ENCODE data around the gene ZNG1F. TPM values are rescaled to one million over a fixed set of nuclear protein-coding genes. Genes with fewer than 3 reads are reported as not detected.
A peak's percentile ranks its signal among the peaks of the same experiment; 100 is the strongest.
"Not testable (repeated sequence)": the region's sequence is repeated elsewhere in the genome, so short reads cannot be mapped to it uniquely, and the experiment has no call there.

Gene ZNG1F
- total and polyA plus RNA-seq, 5 donors: 2.0 to 7.8 (median 2.1) TPM

GRCh38 chr9:41100508-41100907 is 88.6 kb downstream of the ZNG1F start:
- intact Hi-C loops (cut with DNase I); H3K4me3 ChIP-seq (ENCODE audit: low read length); H3K9me3 ChIP-seq (ENCODE audit: control insufficient read depth, low read length); H3K4me1 ChIP-seq (ENCODE audit: control insufficient read depth, insufficient read depth, low read length); H3K27me3 ChIP-seq (ENCODE audit: control insufficient read depth, insufficient read depth); ATAC-seq; H3K27ac ChIP-seq (ENCODE audit: low read length); DNase-seq: not testable (repeated sequence)
- WGBS: 60% methylated on average over 4 of the region's 7 CpGs

DNA sequence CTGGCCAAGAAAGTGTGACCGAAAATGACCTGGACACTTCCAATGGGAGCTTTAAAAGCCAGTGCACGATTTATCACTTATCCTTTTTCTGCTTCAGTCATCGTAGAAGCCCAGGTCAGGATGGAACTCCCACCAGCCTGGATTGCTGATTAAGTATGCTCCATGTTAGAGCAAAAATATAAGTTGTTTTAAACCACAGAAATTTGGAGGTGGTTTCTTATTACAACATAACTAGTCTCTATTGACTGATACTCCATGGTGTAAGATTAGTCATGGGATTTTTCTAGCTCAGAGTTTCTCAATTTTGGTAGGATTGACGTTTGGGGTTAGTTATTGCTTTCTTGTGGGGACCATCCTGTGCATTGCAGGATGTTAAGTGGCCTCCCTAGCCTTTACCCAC is 90.4 kb downstream of the ZNG1F start:
- DNase-seq; H3K4me1 ChIP-seq (ENCODE audit: control insufficient read depth, insufficient read depth, low read length); H3K27me3 ChIP-seq (ENCODE audit: control insufficient read depth, insufficient read depth); H3K9me3 ChIP-seq (ENCODE audit: control insufficient read depth, low read length); intact Hi-C loops (cut with DNase I); H3K27ac ChIP-seq (ENCODE audit: low read length); H3K4me3 ChIP-seq (ENCODE audit: low read length); ATAC-seq: not testable (repeated sequence)
- 57% methylated on average over 4 of the region's 4 CpGs for WGBS

DNA sequence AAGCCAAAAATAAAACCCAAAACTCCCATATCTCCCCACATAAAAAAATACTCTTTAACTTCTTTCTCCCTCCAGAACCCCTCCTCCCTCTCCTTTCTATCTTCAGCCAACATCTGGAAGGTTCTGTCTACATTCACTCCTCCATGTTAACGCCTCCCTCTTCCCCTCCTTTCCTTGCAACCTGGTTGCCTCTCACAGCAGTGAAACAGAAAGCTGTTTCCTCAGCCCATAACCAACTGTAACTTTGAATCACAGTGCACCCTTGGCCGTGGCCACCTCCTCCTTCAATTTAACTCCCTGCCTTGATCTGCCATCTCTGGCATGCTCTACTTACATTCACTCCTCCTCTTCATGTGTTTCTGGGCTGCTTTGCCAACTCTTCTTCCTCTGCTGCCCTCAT is 94.1 kb downstream of the ZNG1F start:
- peak in 2 of 3 donors; percentile 16 to 58 for DNase-seq
- 37% methylated on average over 1 of the region's 2 CpGs for WGBS

GRCh38 chr9:41094010-41094773 is 94.9 kb downstream of the ZNG1F start:
- WGBS: 43% methylated on average over 4 of the region's 9 CpGs
- H3K4me3 ChIP-seq (ENCODE audit: low read length); DNase-seq; intact Hi-C loops (cut with DNase I); H3K4me1 ChIP-seq (ENCODE audit: control insufficient read depth, insufficient read depth, low read length); H3K9me3 ChIP-seq (ENCODE audit: control insufficient read depth, low read length); H3K27ac ChIP-seq (ENCODE audit: low read length); H3K27me3 ChIP-seq (ENCODE audit: control insufficient read depth, insufficient read depth); ATAC-seq: not testable (repeated sequence)

More for the DNA sequence above, 94.1 kb downstream of the ZNG1F start:
- ATAC-seq: peak; percentile 55 to 62
- H3K4me1 ChIP-seq (ENCODE audit: control insufficient read depth, insufficient read depth, low read length); H3K4me3 ChIP-seq (ENCODE audit: low read length); H3K27me3 ChIP-seq (ENCODE audit: control insufficient read depth, insufficient read depth); intact Hi-C loops (cut with DNase I); H3K27ac ChIP-seq (ENCODE audit: low read length); H3K9me3 ChIP-seq (ENCODE audit: control insufficient read depth, low read length): not testable (repeated sequence)

GRCh38 chr9:41090922-41091321 is 98.2 kb downstream of the ZNG1F start:
- H3K4me3 ChIP-seq (ENCODE audit: low read length); H3K27me3 ChIP-seq (ENCODE audit: control insufficient read depth, insufficient read depth); ATAC-seq; intact Hi-C loops (cut with DNase I); H3K27ac ChIP-seq (ENCODE audit: low read length); DNase-seq; H3K4me1 ChIP-seq (ENCODE audit: control insufficient read depth, insufficient read depth, low read length); H3K9me3 ChIP-seq (ENCODE audit: control insufficient read depth, low read length): not testable (repeated sequence)

GRCh38 chr9:41090386-41090785 is 98.7 kb downstream of the ZNG1F start:
- ATAC-seq: not testable (repeated sequence)

GRCh38 chr9:41088450-41089059 is 100.6 kb downstream of the ZNG1F start:
- 9% methylated on average over 9 of the region's 11 CpGs for WGBS
- H3K4me3 ChIP-seq (ENCODE audit: low read length); H3K4me1 ChIP-seq (ENCODE audit: control insufficient read depth, insufficient read depth, low read length); H3K27me3 ChIP-seq (ENCODE audit: control insufficient read depth, insufficient read depth); H3K9me3 ChIP-seq (ENCODE audit: control insufficient read depth, low read length); DNase-seq; H3K27ac ChIP-seq (ENCODE audit: low read length); intact Hi-C loops (cut with DNase I): not testable (repeated sequence)
- ATAC-seq: peak; percentile 77 to 85

More at GRCh38 chr9:41090386-41090785, 98.7 kb downstream of the ZNG1F start:
- WGBS: 35% methylated on average over 1 of the region's 1 CpG
- H3K4me3 ChIP-seq (ENCODE audit: low read length); intact Hi-C loops (cut with DNase I); H3K4me1 ChIP-seq (ENCODE audit: control insufficient read depth, insufficient read depth, low read length); H3K27ac ChIP-seq (ENCODE audit: low read length); H3K27me3 ChIP-seq (ENCODE audit: control insufficient read depth, insufficient read depth); DNase-seq; H3K9me3 ChIP-seq (ENCODE audit: control insufficient read depth, low read length): not testable (repeated sequence)

DNA sequence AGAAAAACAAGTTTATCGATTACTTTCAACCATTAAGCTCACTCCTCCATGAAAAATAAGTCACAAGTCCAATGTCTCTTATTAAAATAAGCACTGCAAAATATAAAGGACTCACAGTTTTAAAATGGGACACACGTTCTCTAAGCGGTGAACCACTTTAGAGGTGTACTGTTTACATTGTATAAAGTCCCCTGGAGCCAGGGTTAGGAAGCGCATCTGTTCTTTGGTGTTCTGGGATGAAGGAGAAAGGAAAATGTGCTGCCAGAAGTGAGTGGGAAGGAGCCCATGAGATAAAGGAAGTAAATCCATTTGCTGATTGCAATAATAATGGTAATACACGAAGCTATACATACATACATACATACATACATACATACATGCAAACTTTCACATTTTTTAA is 101.2 kb downstream of the ZNG1F start:
- H3K9me3 ChIP-seq (ENCODE audit: control insufficient read depth, low read length); DNase-seq; H3K27me3 ChIP-seq (ENCODE audit: control insufficient read depth, insufficient read depth); ATAC-seq; H3K27ac ChIP-seq (ENCODE audit: low read length); H3K4me3 ChIP-seq (ENCODE audit: low read length); intact Hi-C loops (cut with DNase I); H3K4me1 ChIP-seq (ENCODE audit: control insufficient read depth, insufficient read depth, low read length): not testable (repeated sequence)
- WGBS: 57% methylated on average over 5 of the region's 5 CpGs

DNA sequence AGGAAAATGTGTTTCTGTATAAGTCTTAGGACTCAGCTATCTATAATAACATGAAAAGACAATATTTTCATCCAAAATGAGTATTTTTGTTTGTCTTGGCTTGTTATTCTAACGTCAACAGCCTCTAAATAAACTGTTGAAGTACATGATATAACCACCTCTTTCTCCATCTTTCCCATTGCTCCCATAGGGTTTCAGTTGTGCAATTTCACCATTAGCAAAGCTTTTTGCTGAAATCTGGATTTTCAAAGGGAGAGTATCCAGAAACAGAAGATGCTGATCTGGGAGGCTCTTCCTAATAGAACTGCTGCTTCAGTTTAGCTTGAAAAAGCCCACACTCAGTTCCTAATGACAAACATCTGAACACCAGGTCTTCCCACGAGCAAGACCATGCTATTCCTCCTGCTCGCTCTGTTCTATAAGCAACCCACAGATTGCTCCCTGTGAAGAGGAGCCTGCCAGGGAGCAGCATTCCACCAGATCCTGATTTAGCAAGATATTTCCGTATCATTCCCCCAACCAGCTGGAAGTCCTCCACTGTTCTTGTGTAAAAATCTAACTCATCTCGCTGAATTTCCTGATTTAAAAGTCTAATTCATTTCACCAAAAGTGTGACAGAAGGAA is 101.8 kb downstream of the ZNG1F start:
- intact Hi-C loops (cut with DNase I); H3K9me3 ChIP-seq (ENCODE audit: control insufficient read depth, low read length); H3K27ac ChIP-seq (ENCODE audit: low read length); H3K4me3 ChIP-seq (ENCODE audit: low read length); H3K4me1 ChIP-seq (ENCODE audit: control insufficient read depth, insufficient read depth, low read length); H3K27me3 ChIP-seq (ENCODE audit: control insufficient read depth, insufficient read depth): not testable (repeated sequence)
- ATAC-seq: peak; percentile 47 to 59
- 48% methylated on average over 4 of the region's 5 CpGs for WGBS
- peak in 2 of 3 donors; percentile 16 to 55 for DNase-seq

- WGBS: 0% methylated on average over 1 of the region's 1 CpG
- H3K27ac ChIP-seq (ENCODE audit: low read length); ATAC-seq; H3K4me1 ChIP-seq (ENCODE audit: control insufficient read depth, insufficient read depth, low read length); H3K4me3 ChIP-seq (ENCODE audit: low read length); intact Hi-C loops (cut with DNase I); H3K9me3 ChIP-seq (ENCODE audit: control insufficient read depth, low read length); H3K27me3 ChIP-seq (ENCODE audit: control insufficient read depth, insufficient read depth); DNase-seq: not testable (repeated sequence)
Measured at GRCh38 chr9:41086685-41087084, 102.4 kb downstream of the ZNG1F start.

- H3K4me3 ChIP-seq (ENCODE audit: low read length); H3K4me1 ChIP-seq (ENCODE audit: control insufficient read depth, insufficient read depth, low read length); H3K27ac ChIP-seq (ENCODE audit: low read length); ATAC-seq; intact Hi-C loops (cut with DNase I); DNase-seq; H3K27me3 ChIP-seq (ENCODE audit: control insufficient read depth, insufficient read depth); H3K9me3 ChIP-seq (ENCODE audit: control insufficient read depth, low read length): not testable (repeated sequence)
- WGBS: 64% methylated on average over 3 of the region's 3 CpGs
Measured at GRCh38 chr9:41086215-41086614, 102.9 kb downstream of the ZNG1F start.

All from right cardiac atrium (tissue), 5 donors.